A673 (cell line): ENCODE data around the gene CTXN3. TPM values are rescaled to one million over a fixed set of nuclear protein-coding genes. Genes with fewer than 3 reads are reported as not detected.

Source experiments
- BruUV-seq: library from RNA; stranded (reverse); fragments of 400-500 nt; replicated peaks from 2 replicates; lab custom pipeline; 2021; lab: Mats Ljungman, UMichigan
- CTCF ChIA-PET: fragments of 300-600 bp; sonication (Branson Sonifier 250); formaldehyde crosslinking; loops from one replicate; lab custom pipeline; 2022; ENCODE audit warnings: antibody characterized with exemption; lab: Charles Lee
- POLR2A ChIA-PET: fragments of 300-600 bp; sonication (Branson Sonifier 250); formaldehyde crosslinking; loops from one replicate; lab custom pipeline; 2022; ENCODE audit warnings: antibody characterized with exemption; ENCODE audit not compliant: low non-redundant PET; lab: Charles Lee
- DNase-seq: peaks from one replicate; pipeline ENCODE4 v3.0.0-alpha.2; 2015; ENCODE audit warnings: low spot score
- H3K27ac ChIP-seq: fragments of 200-600 bp; sonication (generic); 2 replicates; pipeline ENCODE4 v1.5.1; 2016; ENCODE audit warnings: mixed run types, low read depth, mild to moderate bottlenecking, mixed read lengths, antibody characterized with exemption, low read length; ENCODE audit not compliant: poor library complexity, severe bottlenecking
- H3K27me3 ChIP-seq: fragments of 200-600 bp; sonication (generic); replicated peaks from 2 replicates; pipeline ENCODE4 v1.6.1; 2017; ENCODE audit warnings: mixed run types, low read depth, mild to moderate bottlenecking, mixed read lengths, antibody characterized with exemption, low read length; ENCODE audit not compliant: insufficient read depth, poor library complexity
- H3K36me3 ChIP-seq: fragments of 200-600 bp; sonication (generic); 2 replicates; pipeline ENCODE4 v1.6.1; 2016; ENCODE audit warnings: mixed run types, mild to moderate bottlenecking, mixed read lengths, antibody characterized with exemption, low read length; ENCODE audit not compliant: insufficient read depth, poor library complexity, severe bottlenecking
- H3K4me1 ChIP-seq: fragments of 200-600 bp; sonication (generic); 2 replicates; pipeline ENCODE4 v1.6.1; 2017; ENCODE audit warnings: mixed run types, mild to moderate bottlenecking, mixed read lengths, antibody characterized with exemption, low read length; ENCODE audit not compliant: insufficient read depth, poor library complexity, severe bottlenecking
- H3K4me3 ChIP-seq: fragments of 200-600 bp; sonication (generic); 2 replicates; pipeline ENCODE4 v1.5.1; 2016; ENCODE audit warnings: low read depth, mixed run types, mild to moderate bottlenecking, mixed read lengths, low read length; ENCODE audit not compliant: poor library complexity, severe bottlenecking
- H3K9me3 ChIP-seq: fragments of 200-600 bp; sonication (generic); 2 replicates; pipeline ENCODE4 v1.6.1; 2016; ENCODE audit warnings: mixed run types, low read depth, mild to moderate bottlenecking, mixed read lengths, antibody characterized with exemption, low read length; ENCODE audit not compliant: poor library complexity, severe bottlenecking
- EZH2 ChIP-seq: fragments of 200-600 bp; sonication (generic); IDR thresholded peaks from 2 replicates; pipeline ENCODE4 v1.6.1; 2017; ENCODE audit warnings: borderline replicate concordance, low read depth, mild to moderate bottlenecking, mixed read lengths, antibody characterized with exemption, low read length; ENCODE audit not compliant: poor library complexity, severe bottlenecking
- intact Hi-C: fragments of 100-400 bp; cut with micrococcal nuclease; formaldehyde crosslinking; loops from one replicate; pipeline ENCODE4 v1.10.0; 2022; ENCODE audit not compliant: unreplicated experiment
- total RNA-seq: library from RNA; stranded (reverse); gene quantifications from 2 replicates; pipeline ENCODE4 v1.2.3, GENCODE V29; 2021
- TF ChIP-seq, protein P1 (sequence below): fragments of 300-800, 200-600 bp; sonication (generic); conservative IDR thresholded peaks from 2 replicates; pipeline ENCODE4 v1.5.1; 2017; ENCODE audit warnings: low read depth, mild to moderate bottlenecking, antibody characterized with exemption, low read length, moderate library complexity, mixed read lengths

Gene CTXN3
- total RNA-seq, 1 experiment from 2014 or later: not detected

DNA sequence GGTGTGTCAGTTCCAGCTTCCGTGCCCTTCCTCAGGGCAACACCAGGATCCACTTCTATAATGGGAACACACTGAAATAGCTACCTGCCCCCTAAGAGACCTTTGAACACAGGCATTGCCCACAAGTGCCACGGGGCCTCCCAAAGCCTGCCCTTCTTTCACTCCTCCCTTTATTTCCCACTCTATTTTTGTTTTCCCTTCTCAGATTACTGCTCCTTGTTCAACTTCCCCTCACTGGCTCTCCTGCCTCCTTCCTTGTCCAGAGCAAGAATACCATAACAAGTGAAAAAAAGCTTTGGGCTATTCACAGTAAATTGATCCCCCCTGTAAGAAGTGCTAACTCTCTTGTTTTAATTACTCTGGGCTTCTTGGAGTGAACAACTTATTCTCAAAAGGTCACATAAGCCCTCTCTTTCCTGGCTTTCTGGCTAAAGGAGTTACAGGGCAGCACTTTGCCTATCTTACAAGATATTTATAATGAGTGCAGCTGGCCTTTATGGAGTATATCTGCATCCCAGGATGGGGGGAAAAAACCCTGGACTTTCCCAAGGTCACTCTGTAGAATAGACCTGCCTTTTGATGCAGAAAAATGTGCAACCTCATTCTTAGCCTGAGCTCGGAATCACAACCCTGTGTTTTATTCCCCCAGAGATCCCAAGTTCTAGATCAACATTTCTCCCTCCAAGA is 11.3 kb downstream of the CTXN3 start:
- Histone ChIP-seq H3K9me3 (no peaks in the 10 kb centered on the region), H3K36me3 (no peaks in the 10 kb centered on the region), H3K27ac (no peak overlapping the region), H3K4me1 (no peaks in the 10 kb centered on the region), H3K27me3 (peaks cover 79% of the 10 kb centered on the region), H3K4me3 (no peak overlapping the region)
- intact Hi-C loops: no loop called here
- DNase-seq: no peak
- TF ChIP-seq, protein P1, sequence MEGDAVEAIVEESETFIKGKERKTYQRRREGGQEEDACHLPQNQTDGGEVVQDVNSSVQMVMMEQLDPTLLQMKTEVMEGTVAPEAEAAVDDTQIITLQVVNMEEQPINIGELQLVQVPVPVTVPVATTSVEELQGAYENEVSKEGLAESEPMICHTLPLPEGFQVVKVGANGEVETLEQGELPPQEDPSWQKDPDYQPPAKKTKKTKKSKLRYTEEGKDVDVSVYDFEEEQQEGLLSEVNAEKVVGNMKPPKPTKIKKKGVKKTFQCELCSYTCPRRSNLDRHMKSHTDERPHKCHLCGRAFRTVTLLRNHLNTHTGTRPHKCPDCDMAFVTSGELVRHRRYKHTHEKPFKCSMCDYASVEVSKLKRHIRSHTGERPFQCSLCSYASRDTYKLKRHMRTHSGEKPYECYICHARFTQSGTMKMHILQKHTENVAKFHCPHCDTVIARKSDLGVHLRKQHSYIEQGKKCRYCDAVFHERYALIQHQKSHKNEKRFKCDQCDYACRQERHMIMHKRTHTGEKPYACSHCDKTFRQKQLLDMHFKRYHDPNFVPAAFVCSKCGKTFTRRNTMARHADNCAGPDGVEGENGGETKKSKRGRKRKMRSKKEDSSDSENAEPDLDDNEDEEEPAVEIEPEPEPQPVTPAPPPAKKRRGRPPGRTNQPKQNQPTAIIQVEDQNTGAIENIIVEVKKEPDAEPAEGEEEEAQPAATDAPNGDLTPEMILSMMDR: no peak
- TF ChIP-seq EZH2: no peak
- CTCF ChIA-PET: no interaction called here
- BruUV-seq: no TSS peak
- POLR2A ChIA-PET: no interaction called here

DNA sequence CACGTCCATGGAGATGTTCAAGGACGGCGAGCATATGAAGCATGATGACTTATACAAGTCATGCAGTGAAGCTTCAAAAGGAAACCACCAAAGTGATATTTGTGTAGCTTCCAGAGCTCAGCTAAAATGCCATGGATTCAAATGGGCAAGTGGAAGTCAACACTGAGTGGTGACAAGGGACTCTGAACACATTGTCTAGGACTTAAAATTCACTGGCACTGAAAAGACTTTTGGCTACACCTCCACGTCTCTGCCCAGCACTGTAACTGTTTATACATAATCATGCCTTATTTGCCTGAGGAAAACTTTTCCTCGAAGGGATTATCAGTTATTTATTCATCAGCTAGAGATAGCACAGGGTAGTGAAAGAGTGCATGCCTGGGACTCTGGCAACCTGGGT is 15.2 kb downstream of the CTXN3 start:
- DNase-seq: no peak
- intact Hi-C loops: no loop called here
- ChIA-PET CTCF (no interaction called here), POLR2A (no interaction called here)
- no peak overlapping the region for H3K4me3 ChIP-seq
- no peak overlapping the region for H3K27ac ChIP-seq
- TF ChIP-seq, protein P1: no peak
- no peak for TF ChIP-seq EZH2
- H3K27me3 ChIP-seq: peaks cover 52% of the 10 kb centered on the region
- no peaks in the 10 kb centered on the region for H3K9me3 ChIP-seq
- H3K4me1 ChIP-seq: no peaks in the 10 kb centered on the region
- no peaks in the 10 kb centered on the region for H3K36me3 ChIP-seq
- no TSS peak for BruUV-seq

DNA sequence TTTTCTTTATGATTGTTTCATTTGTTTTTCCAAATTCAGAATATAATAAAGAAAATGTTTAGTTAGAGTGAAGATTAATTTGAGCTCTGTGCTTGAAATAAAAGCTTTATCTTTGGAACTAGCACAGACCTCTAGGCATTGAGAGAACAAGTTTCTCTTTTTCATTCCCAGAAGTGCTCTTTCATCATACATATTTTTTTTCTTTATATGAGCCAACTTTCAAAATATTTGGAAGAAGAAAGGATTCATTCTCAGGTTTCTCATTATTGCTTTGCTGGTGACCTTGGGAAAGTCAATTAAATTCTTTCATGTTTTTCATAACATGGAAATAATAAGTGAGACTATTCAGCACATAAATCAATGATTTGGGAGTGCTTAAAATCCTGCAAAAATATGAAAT is 16.8 kb downstream of the CTXN3 start:
- Histone ChIP-seq H3K27ac (no peak overlapping the region), H3K27me3 (peaks cover 41% of the 10 kb centered on the region), H3K36me3 (no peaks in the 10 kb centered on the region), H3K4me3 (no peak overlapping the region), H3K4me1 (no peaks in the 10 kb centered on the region), H3K9me3 (no peaks in the 10 kb centered on the region)
- ChIA-PET CTCF (no interaction called here), POLR2A (no interaction called here)
- BruUV-seq: no TSS peak
- no peak for DNase-seq
- intact Hi-C loops: no loop called here
- TF ChIP-seq, protein P1: no peak
- no peak for TF ChIP-seq EZH2
